ENCODE results near the gene TBC1D32. TPM values are rescaled to one million over a fixed set of nuclear protein-coding genes. Genes with fewer than 3 reads are reported as not detected.

TBC1D32 gene
- total RNA-seq, 1 experiment from 2014 or later: 9.0 TPM

DNA sequence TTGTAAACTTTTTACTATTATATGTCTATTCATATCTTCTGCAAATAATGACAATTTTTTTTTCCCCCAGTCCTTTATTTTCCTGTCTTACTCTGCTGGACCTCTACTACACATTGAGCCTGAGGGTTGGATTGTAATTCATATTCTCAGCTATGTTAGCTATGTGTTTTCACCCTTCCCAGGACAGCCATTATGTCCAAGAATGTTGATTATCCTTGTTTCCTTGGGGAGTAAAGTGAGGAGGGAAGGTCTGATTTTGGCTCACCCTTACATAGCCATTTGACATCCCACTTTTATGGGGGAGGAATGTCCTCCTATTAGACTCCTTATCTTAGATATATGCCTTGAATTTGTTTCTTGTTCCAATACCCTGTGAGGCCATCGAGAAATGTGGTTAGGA lies 17.6 kb upstream of the TBC1D32 start:
- no peak overlapping the region for H3K23ac ChIP-seq (ENCODE audit: insufficient read length, low read depth, low read length)
- no peak overlapping the region for H2BK5ac ChIP-seq (ENCODE audit: insufficient read length, low read length)
- no peaks in the 10 kb centered on the region for H3K27me3 ChIP-seq (ENCODE audit: insufficient read depth, low read length)
- H3K9ac ChIP-seq (ENCODE audit: extremely low read depth, insufficient read length, low read length): no peak overlapping the region
- Mint-ChIP-seq H3K36me3 (ENCODE audit: insufficient read depth in 1 of 3, low read depth in 3 of 3) (no peaks in the 10 kb centered on the region), H3K4me3 (no peak overlapping the region), H3K4me1 (peaks cover 8 to 12% of the 10 kb centered on the region in 2 experiments), H3K27me3 (ENCODE audit: low read depth) (no peaks in the 10 kb centered on the region), H3K9me3 (no peaks in the 10 kb centered on the region), H3K27ac (no peak overlapping the region; a peak in 1 of 7 replicates)
- TF ChIP-seq, protein P1, sequence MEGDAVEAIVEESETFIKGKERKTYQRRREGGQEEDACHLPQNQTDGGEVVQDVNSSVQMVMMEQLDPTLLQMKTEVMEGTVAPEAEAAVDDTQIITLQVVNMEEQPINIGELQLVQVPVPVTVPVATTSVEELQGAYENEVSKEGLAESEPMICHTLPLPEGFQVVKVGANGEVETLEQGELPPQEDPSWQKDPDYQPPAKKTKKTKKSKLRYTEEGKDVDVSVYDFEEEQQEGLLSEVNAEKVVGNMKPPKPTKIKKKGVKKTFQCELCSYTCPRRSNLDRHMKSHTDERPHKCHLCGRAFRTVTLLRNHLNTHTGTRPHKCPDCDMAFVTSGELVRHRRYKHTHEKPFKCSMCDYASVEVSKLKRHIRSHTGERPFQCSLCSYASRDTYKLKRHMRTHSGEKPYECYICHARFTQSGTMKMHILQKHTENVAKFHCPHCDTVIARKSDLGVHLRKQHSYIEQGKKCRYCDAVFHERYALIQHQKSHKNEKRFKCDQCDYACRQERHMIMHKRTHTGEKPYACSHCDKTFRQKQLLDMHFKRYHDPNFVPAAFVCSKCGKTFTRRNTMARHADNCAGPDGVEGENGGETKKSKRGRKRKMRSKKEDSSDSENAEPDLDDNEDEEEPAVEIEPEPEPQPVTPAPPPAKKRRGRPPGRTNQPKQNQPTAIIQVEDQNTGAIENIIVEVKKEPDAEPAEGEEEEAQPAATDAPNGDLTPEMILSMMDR (conservative IDR thresholded peaks at IDR 0.05): no peak
- H3T11ph ChIP-seq (ENCODE audit: low read length): no peak overlapping the region
- H4K91ac ChIP-seq (ENCODE audit: insufficient read length, low read depth, low read length): no peak overlapping the region
- H3K9me3 ChIP-seq (ENCODE audit: control insufficient read depth, low read depth, low read length): no peaks in the 10 kb centered on the region
- DNase-seq: no peak
- no peak overlapping the region for H4K8ac ChIP-seq (replicated peaks; ENCODE audit: insufficient read length, low read depth, low read length)
- H2BK12ac ChIP-seq (ENCODE audit: insufficient read length, low read depth, low read length): no peak overlapping the region
- H2BK15ac ChIP-seq (ENCODE audit: low read depth, low read length): no peak overlapping the region
- H3K4ac ChIP-seq (ENCODE audit: low read depth, low read length): no peak overlapping the region
- no peak overlapping the region for H4K5ac ChIP-seq (ENCODE audit: insufficient read length, low read depth, low read length)
- no peak overlapping the region for H2BK20ac ChIP-seq (ENCODE audit: low read depth, low read length, poor library complexity, severe bottlenecking)
- no peaks in the 10 kb centered on the region for H3K79me1 ChIP-seq (ENCODE audit: insufficient read depth, low read depth, low read length, poor library complexity, severe bottlenecking)
- no peak overlapping the region for H3K27ac ChIP-seq (ENCODE audit: insufficient read length, low read depth, low read length)
- H3K4me2 ChIP-seq (ENCODE audit: insufficient read depth, insufficient read length, low read length): no peak overlapping the region
- H3K4me1 ChIP-seq (ENCODE audit: insufficient read depth, low read length): no peaks in the 10 kb centered on the region; the same call in 1 of the 2 replicates
- H2BK120ac ChIP-seq (ENCODE audit: low read depth, low read length, poor library complexity, severe bottlenecking): no peak overlapping the region
- H2AFZ ChIP-seq (ENCODE audit: low read length): no peak overlapping the region
- H3K56ac ChIP-seq (ENCODE audit: insufficient read length, low read depth, low read length): no peak overlapping the region
- no CpG with 5 or more reads among the region's 1 CpG for WGBS (ENCODE audit: extremely low coverage, insufficient read length, low lambda C conversion rate)
- H3K23me2 ChIP-seq (ENCODE audit: insufficient read length, low read depth, low read length, poor library complexity, severe bottlenecking): no peaks in the 10 kb centered on the region
- no peak overlapping the region for H2AK5ac ChIP-seq (ENCODE audit: insufficient read length, low read length)
- no peak overlapping the region for H3K18ac ChIP-seq (ENCODE audit: insufficient read length, low read depth, low read length)
- no peak overlapping the region for H3K14ac ChIP-seq (ENCODE audit: insufficient read depth, low read length)
- no peaks in the 10 kb centered on the region for H4K20me1 ChIP-seq (ENCODE audit: control insufficient read depth, insufficient read depth, insufficient read length)
- H3K79me2 ChIP-seq (ENCODE audit: insufficient read depth, low read length): no peaks in the 10 kb centered on the region
